ENCODE measurements around the gene ATN1. TPM values are rescaled to one million over a fixed set of nuclear protein-coding genes. Genes with fewer than 3 reads are reported as not detected.

Gene ATN1
- total RNA-seq, 4 donors from 2014 or later, result 46.2 to 93.5 (median 59.4) TPM

GRCh38 chr12:6950811-6951540, 23.2 kb downstream of the ATN1 start, which contains the start of gene PTPN6:
Gene PTPN6 (plus strand): TSS chr12:6951356. CDS start chr12:6951513, 157 bp downstream.
- no peak for ATAC-seq (ENCODE audit: low FRiP score)
- no peak for TF ChIP-seq CTCF (IDR thresholded peaks at IDR 0.05)
- DNase-seq (ENCODE audit: low spot score), result no peak

DNA sequence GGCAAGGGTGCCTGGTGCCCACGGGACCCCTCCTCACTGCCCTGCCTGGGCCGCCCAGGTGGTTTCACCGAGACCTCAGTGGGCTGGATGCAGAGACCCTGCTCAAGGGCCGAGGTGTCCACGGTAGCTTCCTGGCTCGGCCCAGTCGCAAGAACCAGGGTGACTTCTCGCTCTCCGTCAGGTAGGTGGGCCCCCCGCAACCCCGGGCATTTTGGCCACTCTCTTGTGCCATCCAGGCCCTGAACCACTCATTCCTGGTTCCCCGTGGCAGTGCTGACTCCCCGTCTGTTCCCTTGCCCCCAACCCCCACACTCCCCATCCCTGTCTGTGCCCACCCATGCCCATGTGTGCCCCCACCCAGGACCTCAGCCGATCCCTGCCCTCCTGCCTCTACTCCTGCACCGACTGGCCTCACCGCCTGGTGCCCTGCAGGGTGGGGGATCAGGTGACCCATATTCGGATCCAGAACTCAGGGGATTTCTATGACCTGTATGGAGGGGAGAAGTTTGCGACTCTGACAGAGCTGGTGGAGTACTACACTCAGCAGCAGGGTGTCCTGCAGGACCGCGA, 23.9 kb downstream of the ATN1 start:
- TF ChIP-seq CTCF (IDR thresholded peaks at IDR 0.05), result no peak

DNA sequence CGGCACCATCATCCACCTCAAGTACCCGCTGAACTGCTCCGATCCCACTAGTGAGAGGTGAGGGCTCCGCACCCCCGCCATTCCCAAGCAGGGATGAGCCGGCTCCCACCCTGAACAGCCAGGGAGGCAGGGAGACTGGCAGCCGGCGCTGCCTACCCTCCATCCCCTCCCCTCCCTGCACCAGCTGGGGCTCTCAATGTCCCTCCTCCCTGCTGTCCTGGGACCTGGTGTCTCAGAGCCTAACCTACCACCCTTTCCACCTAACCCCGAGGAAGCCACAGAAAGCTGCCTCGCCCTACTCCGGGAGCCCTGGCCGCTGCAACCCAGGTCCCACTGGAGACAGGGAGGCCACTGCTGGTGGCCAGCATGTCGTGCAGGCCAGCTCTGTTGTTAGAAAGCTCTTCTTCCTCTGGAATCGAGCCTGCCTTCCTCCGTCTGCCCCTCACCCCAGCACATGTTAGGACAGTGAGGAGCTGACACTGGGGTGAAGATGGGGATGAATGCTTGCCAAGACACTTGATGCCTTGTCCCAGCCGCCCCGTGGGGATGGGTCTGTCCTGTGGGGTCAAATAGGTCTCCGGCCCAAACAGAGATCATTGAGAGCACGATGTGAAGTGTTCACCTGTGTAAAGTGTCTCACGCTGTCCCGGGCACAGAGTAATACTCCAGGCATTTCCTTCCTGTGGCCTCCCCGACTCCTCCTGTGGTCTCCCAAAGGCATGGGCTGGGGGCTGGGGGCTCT, 24.5 kb downstream of the ATN1 start:
- no peak for ATAC-seq (ENCODE audit: low FRiP score)
- no peak for TF ChIP-seq CTCF (IDR thresholded peaks at IDR 0.05)
- DNase-seq (ENCODE audit: low spot score), result no peak

More for the DNA sequence above, 23.9 kb downstream of the ATN1 start:
- ATAC-seq (ENCODE audit: low FRiP score) (no peak), DNase-seq (ENCODE audit: low spot score) (no peak)

- no peak for TF ChIP-seq CTCF (IDR thresholded peaks at IDR 0.05)
- DNase-seq (ENCODE audit: low spot score) (no peak), ATAC-seq (ENCODE audit: low FRiP score) (no peak)
These were observed 25.2 kb downstream of the ATN1 start for GRCh38 chr12:6952863-6953441.

DNA sequence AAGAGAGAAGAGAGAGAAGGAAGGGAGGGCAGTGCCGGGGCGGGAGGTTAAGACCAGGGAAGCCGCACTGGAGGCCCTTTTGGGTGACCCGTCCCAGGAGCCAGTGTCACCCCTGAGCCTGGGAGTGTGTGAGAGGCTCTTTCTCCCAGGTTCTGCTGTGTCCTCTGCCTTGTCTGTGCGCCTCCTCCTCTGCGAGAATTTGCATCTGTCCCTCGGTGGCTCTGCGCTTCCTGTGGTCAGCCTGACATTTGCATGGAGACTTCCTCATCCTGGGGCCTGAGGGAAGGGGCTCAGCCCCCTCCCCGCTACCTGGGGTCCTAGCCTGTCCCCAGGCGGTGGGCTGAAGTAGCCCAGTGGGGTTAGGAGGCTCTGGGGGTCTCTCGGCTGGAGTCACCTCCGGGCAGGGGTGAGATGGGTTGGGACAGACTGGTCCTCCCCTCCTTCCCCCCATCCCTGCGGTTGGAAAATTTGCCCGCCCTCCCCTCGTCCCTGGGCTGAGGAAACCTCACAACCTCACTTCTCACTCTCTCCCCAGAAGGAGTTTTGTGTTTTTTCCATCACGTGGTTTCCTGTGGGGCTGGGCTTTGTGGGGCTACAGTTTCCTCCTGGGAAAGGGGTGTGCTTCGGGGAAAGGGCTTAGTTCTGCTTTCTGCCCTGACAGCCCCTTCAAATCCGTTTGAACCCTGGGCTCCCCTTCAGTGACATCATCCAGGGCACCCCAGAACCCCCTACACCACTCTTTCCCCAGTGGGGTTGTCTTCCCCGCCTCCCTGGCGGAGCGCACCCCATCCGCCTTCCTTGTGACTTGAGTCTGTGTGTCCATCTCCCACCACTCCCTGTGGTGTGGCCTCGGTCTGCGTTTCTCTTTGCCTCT, 25.9 kb downstream of the ATN1 start:
- DNase-seq (ENCODE audit: low spot score), result no peak
- ATAC-seq (ENCODE audit: low FRiP score), result no peak
- TF ChIP-seq CTCF (IDR thresholded peaks at IDR 0.05), result no peak

Measured in omental fat pad (tissue), 4 donors.